Esophagus muscularis mucosa (tissue), 4 donors: ENCODE results near the gene C1orf52. TPM values are rescaled to one million over a fixed set of nuclear protein-coding genes. Genes with fewer than 3 reads are reported as not detected.

Experiments
- small RNA-seq, 3 donors: library from RNA; depleted of rRNA; stranded (forward); fragments of <200 nt; gene quantifications; one replicate each; pipeline ENCODE3, GENCODE V24; 2016
- total RNA-seq, 4 donors: library from RNA; depleted of rRNA; stranded (reverse); fragments of >200 nt; gene quantifications; one replicate each; pipeline versions ENCODE4 v1.1.0 to v1.2.1, GENCODE V29; 2016

The C1orf52 gene
- total RNA-seq, 4 donors from 2014 or later, result 11.2 to 22.4 (median 15.4) TPM

Small RNAs within 50 kb of the gene (small RNA-seq; reads per million reads assigned to genes)
- 0 reads per million in 3 donors for gene RF00019

Other genes with a start within 250 kb of the C1orf52 start
- 1 to 10 TPM in 2 of 4 donors, under 1 TPM in 2; 0.65 to 2.1 (median 1.0) TPM for gene MCOLN3, start 211.2 kb downstream of the C1orf52 start, total RNA-seq
- gene SYDE2, start 58.6 kb downstream of the C1orf52 start, total RNA-seq, result 100 to 1,000 TPM in 2 of 4 donors, 10 to 100 TPM in 2; 75.5 to 119 (median 99.3) TPM
- gene BCL10, start 17.0 kb upstream of the C1orf52 start, total RNA-seq, result 10 to 100 TPM in 2 of 4 donors, 1 to 10 TPM in 2; 8.7 to 15.1 (median 10.8) TPM
- gene DDAH1, start 205.5 kb upstream of the C1orf52 start, total RNA-seq, result 10 to 100 TPM; 27.0 to 75.3 (median 38.0) TPM